PC-9 (cell line): ENCODE data around the gene PDPR. TPM values are rescaled to one million over a fixed set of nuclear protein-coding genes. Genes with fewer than 3 reads are reported as not detected.
A peak's percentile ranks its signal among the peaks of the same experiment; 100 is the strongest.

Source experiments
- BruUV-seq: library from RNA; stranded (reverse); fragments of 400-500 nt; replicated peaks from 2 replicates; lab custom pipeline; 2021; lab: Mats Ljungman, UMichigan
- CTCF ChIA-PET: fragments of 300-600 bp; sonication (Branson Sonifier 250); formaldehyde crosslinking; loops from one replicate; lab custom pipeline; 2022; ENCODE audit warnings: antibody characterized with exemption; lab: Charles Lee
- POLR2A ChIA-PET: fragments of 300-600 bp; sonication (Branson Sonifier 250); formaldehyde crosslinking; loops from one replicate; lab custom pipeline; 2022; ENCODE audit warnings: antibody characterized with exemption; ENCODE audit not compliant: unreplicated experiment; lab: Charles Lee
- DNase-seq, 2 experiments: peaks; one replicate each; pipeline versions ENCODE4 v3.0.0 to v3.0.0-alpha.2; 2015 to 2022; ENCODE audit warnings: mixed read lengths in 1 of 2
- H2AFZ ChIP-seq: fragments of 200-600 bp; sonication (generic); 2 replicates; pipeline ENCODE4 v1.8.1; 2017; ENCODE audit warnings: antibody characterized with exemption
- H3F3A ChIP-seq: fragments of 200-600 bp; sonication (generic); 2 replicates; pipeline ENCODE4 v1.8.1; 2017; ENCODE audit warnings: antibody characterized with exemption, mild to moderate bottlenecking, low read depth; ENCODE audit not compliant: insufficient read depth
- H3K27ac ChIP-seq: fragments of 200-600 bp; sonication (generic); 2 replicates; pipeline ENCODE4 v1.6.1; 2016; ENCODE audit warnings: mixed run types
- H3K27me3 ChIP-seq: fragments of 200-600 bp; sonication (generic); 2 replicates; pipeline ENCODE4 v1.6.1; 2016; ENCODE audit warnings: low read depth, mixed run types; ENCODE audit not compliant: insufficient read depth
- H3K36me3 ChIP-seq: fragments of 200-600 bp; sonication (generic); 2 replicates; pipeline ENCODE4 v1.6.1; 2016; ENCODE audit warnings: low read depth, mixed run types
- H3K4me1 ChIP-seq: fragments of 200-600 bp; sonication (generic); replicated peaks from 2 replicates; pipeline ENCODE4 v1.6.1; 2016; ENCODE audit warnings: mixed run types; ENCODE audit not compliant: insufficient read depth
- H3K4me2 ChIP-seq: fragments of 200-600 bp; sonication (generic); 2 replicates; pipeline ENCODE4 v1.6.1; 2017; ENCODE audit warnings: mixed run types
- H3K4me3 ChIP-seq: fragments of 200-600 bp; sonication (generic); 2 replicates; pipeline ENCODE4 v1.6.1; 2016; ENCODE audit warnings: mixed run types
- H3K79me2 ChIP-seq: fragments of 200-600 bp; sonication (generic); 2 replicates; pipeline ENCODE4 v1.6.1; 2017; ENCODE audit warnings: low read depth, mixed run types
- H3K9me2 ChIP-seq: fragments of 200-600 bp; sonication (generic); 2 replicates; pipeline ENCODE4 v1.8.1; 2017; ENCODE audit warnings: mild to moderate bottlenecking; ENCODE audit not compliant: insufficient read depth
- H3K9me3 ChIP-seq: fragments of 200-600 bp; sonication (generic); 2 replicates; pipeline ENCODE4 v1.8.1; 2016; ENCODE audit warnings: low read depth; ENCODE audit not compliant: insufficient read depth
- H4K20me1 ChIP-seq: fragments of 200-600 bp; sonication (generic); 2 replicates; pipeline ENCODE4 v1.8.1; 2017; ENCODE audit not compliant: insufficient read depth
- EZH2 ChIP-seq: fragments of 200-600 bp; sonication (generic); IDR thresholded peaks from 2 replicates; pipeline ENCODE4 v1.8.0; 2017; ENCODE audit warnings: antibody characterized with exemption, low read depth
- intact Hi-C: fragments of 100-400 bp; cut with micrococcal nuclease; formaldehyde crosslinking; loops from one replicate; pipeline ENCODE4 v1.10.0; 2022; ENCODE audit not compliant: unreplicated experiment
- total RNA-seq: library from RNA; stranded (reverse); gene quantifications from 2 replicates; pipeline ENCODE4 v1.2.3, GENCODE V29; 2021
- TF ChIP-seq, protein P1 (sequence below): fragments of 200-600 bp; sonication (generic); conservative IDR thresholded peaks from 2 replicates; pipeline ENCODE4 v1.6.1; 2017; ENCODE audit warnings: mixed run types, antibody characterized with exemption, mild to moderate bottlenecking, moderate library complexity

PDPR gene
- total RNA-seq, 1 experiment from 2014 or later, result 48.8 TPM

DNA sequence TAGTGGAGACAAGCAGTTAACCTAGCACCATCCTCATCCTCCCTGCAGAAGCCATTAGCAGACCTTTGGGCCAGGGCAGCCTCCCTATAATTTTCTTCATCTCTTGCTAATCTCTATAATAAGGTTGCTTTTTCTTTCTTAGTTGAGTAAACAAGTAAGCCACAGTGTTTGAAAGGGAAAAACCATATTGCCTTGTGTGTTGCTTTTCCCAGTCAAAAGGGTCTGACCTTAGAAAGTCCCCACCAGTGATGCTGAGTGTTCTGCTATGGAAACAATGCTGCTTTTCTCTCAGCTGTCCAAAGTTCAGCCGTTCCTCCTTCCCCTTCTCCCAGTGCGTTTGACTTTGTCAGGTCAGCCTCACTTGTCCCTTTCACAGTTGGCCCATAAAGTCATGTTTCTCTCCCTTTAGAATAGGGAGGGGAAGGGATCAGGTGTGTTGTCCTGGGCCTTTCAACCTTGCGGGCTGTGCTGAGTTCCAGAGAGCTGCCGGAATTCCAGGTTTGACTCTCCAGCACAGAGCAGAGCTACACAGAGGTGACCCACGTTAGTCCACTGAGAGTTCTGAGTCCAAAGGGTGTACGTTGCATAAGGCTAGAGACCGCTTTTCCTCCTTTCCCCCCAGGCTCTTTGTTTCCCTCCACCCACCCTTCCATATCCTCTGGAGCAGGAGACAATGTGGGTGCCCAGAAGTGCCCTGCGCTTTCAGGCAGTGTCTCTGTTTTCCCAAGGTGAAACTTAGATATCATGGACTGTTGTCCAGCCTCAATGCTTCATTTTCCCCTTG, 43.5 kb downstream of the PDPR start:
- TF ChIP-seq, protein P1, sequence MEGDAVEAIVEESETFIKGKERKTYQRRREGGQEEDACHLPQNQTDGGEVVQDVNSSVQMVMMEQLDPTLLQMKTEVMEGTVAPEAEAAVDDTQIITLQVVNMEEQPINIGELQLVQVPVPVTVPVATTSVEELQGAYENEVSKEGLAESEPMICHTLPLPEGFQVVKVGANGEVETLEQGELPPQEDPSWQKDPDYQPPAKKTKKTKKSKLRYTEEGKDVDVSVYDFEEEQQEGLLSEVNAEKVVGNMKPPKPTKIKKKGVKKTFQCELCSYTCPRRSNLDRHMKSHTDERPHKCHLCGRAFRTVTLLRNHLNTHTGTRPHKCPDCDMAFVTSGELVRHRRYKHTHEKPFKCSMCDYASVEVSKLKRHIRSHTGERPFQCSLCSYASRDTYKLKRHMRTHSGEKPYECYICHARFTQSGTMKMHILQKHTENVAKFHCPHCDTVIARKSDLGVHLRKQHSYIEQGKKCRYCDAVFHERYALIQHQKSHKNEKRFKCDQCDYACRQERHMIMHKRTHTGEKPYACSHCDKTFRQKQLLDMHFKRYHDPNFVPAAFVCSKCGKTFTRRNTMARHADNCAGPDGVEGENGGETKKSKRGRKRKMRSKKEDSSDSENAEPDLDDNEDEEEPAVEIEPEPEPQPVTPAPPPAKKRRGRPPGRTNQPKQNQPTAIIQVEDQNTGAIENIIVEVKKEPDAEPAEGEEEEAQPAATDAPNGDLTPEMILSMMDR, result no peak
- no peak for TF ChIP-seq EZH2
- CTCF ChIA-PET, result no interaction called here
- peaks cover 8% of the 10 kb centered on the region for H3K4me1 ChIP-seq
- no peaks in the 10 kb centered on the region for H3K27me3 ChIP-seq
- H3K4me2 ChIP-seq, result no peak overlapping the region
- H3K9me3 ChIP-seq, result no peaks in the 10 kb centered on the region
- intact Hi-C loops, result no loop called here
- H3K36me3 ChIP-seq, result peaks cover 41% of the 10 kb centered on the region
- peaks cover 17% of the 10 kb centered on the region; the same call in 1 of the 2 replicates for H3F3A ChIP-seq
- H3K27ac ChIP-seq, result no peak overlapping the region
- peak in 1 of 2 experiments; percentile 29 for DNase-seq
- 0 out of 2 replicates have a peak, but pooled peaks cover 4% of the 10 kb centered on the region for H4K20me1 ChIP-seq
- no TSS peak for BruUV-seq
- POLR2A ChIA-PET, result no interaction called here
- H3K9me2 ChIP-seq, result no peaks in the 10 kb centered on the region
- H2AFZ ChIP-seq, result no peak overlapping the region
- no peak overlapping the region for H3K4me3 ChIP-seq
- no peaks in the 10 kb centered on the region for H3K79me2 ChIP-seq

DNA sequence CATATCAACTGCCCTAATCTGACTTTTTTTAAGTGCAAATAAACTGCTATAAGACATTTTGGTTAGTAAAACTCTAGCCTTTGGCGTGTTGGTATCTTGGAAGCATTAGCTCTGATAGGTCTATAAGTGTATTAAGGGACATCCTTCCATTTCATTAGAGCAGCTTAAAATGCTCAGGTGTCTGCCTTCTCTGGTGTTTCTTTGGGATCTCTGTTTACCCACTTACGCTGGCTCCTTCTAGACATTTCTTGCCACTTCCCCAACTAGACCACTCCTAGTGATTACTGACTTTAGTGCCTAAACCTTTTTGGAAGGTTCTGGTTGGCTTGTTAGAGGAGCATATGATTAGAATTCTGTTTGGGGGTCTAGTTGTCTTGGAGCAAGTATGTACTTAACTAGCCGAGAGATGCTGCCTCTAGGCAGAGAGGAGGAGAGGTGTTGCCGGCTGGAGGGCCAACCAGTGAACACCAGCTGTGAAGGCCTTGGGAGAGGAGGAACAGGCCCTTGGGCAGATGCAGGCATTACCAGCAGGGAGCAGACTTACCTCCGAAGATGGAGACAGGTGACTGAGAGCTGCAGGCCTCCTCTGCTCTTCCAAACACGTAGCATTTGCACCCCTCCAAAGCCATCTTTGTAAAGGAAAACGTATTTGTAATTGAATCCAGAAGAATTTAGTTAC, 44.3 kb downstream of the PDPR start:
- Histone ChIP-seq H4K20me1 (0 out of 2 replicates have a peak, but pooled peaks cover 4% of the 10 kb centered on the region), H3F3A (peaks cover 21% of the 10 kb centered on the region; the same call in 1 of the 2 replicates), H3K27me3 (no peaks in the 10 kb centered on the region), H3K4me3 (no peak overlapping the region), H3K79me2 (no peaks in the 10 kb centered on the region), H3K27ac (no peak overlapping the region), H3K9me3 (no peaks in the 10 kb centered on the region), H3K9me2 (no peaks in the 10 kb centered on the region), H3K4me1 (peaks cover 8% of the 10 kb centered on the region), H3K4me2 (no peak overlapping the region), H3K36me3 (peaks cover 33% of the 10 kb centered on the region), H2AFZ (no peak overlapping the region)
- peak in 1 of 2 experiments; percentile 31 for DNase-seq
- intact Hi-C loops, result no loop called here
- ChIA-PET POLR2A (no interaction called here), CTCF (no interaction called here)
- TF ChIP-seq EZH2, result no peak
- TF ChIP-seq, protein P1, result no peak; the same call in 1 of the 2 replicates
- no TSS peak for BruUV-seq
